ENCODE measurements around the gene SEC11A.
A peak's percentile ranks its signal among the peaks of the same experiment; 100 is the strongest.
"Not testable (repeated sequence)": the region's sequence is repeated elsewhere in the genome, so short reads cannot be mapped to it uniquely, and the experiment has no call there.

Gene SEC11A

DNA sequence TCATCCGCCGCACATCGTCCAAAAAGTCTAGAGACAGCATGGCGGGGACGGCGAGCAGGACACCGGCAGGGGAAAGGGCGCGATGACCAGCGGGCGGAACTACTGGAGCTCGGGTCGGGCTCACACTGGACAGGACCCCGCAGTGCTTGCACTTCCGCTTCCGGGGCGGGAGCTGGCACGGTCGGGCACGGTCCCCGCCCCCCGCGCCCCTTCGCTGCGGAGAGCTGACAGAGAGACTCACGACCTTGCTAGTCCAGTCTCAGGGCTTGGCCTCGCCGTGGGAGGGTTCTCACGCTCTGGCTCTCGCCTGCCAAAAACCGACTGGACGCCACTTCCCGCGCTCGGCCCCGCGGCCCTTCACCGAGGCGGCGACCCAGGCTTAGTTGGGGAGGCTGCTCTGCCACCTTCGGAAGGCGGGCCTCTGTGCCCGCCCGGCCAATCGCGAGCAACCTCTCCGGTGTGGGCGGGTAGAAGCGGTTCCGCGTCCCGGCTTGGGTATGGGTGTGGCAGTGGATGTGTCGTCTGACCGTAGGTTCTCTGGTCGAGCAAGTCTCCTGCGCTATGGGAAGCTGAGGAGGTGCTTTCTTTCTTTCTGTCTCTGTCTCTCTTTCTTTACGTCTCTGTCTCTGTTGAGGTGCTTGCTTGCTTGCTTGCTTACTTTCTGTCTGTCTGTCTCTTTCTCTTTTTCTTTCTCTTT is at the start of gene SEC11A:
Gene SEC11A, minus strand, starts transcription at position 104 of the 697 bp plus-strand sequence. Its CDS starts 64 bp downstream, at position 40.
- peak; percentile 96 for DNase-seq

- no peak for DNase-seq
Measured at GRCh38 chr15:84765675-84766074, 49.7 kb upstream of the SEC11A start.

- DNase-seq = no peak
Measured at GRCh38 chr15:84764989-84765388, 49.0 kb upstream of the SEC11A start.

DNA sequence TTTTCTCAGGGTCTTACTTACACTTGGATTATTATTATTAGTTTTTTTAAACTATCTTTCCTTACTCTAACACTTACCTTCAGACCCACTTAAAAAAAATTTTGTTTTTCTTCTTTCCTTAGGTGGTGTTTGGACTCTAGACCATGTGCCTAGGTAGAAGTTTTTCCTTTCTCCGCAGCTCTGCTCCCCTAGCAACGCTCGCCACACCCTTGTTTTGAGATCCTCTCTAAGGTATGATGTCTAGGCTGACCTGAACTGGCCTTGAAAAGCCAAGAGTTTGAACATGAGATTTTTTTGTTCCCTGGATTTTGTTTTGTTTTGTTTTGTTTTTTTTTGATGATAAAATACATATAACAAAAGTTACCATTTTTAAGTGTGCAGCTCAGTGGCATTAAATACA is 48.6 kb upstream of the SEC11A start:
- no peak for DNase-seq

DNA sequence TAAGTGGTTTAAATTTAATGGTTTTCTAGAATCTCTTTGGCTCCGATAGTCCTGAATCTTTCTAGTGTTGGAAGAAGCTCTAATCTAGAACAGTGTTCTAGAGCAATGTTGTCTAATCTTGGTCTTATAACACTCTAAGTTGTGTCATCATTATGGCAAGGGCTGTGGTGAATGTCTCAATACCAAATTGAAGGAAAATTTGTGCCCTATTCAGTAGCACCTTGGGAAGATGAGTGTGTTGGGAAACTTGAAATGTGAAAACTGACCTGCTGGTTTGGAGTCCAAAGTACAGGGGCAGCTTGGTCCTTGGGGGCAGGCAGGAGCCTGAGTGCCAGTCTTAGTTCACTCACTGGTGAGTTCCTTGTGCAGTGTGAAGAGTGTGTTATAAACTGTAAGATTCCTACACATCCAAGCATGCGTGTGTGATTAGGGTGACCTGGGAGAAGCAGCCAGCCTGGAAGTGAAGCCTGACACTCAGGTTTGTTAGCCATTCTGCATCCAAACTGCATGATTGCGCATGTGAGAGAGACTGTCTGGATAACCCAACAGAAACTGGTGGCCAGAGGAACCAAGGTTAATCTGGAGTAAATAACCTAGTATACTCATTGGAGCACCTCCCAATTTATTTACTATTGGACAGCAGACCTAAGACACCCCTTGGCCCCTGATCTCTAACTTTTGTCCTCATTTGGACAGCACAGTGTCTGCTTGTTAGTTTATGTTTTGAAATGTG is 47.1 kb upstream of the SEC11A start:
- DNase-seq = no peak

- no peak for DNase-seq
Measured at GRCh38 chr15:84761607-84762131, 45.7 kb upstream of the SEC11A start.

GRCh38 chr15:84760219-84760618 is 44.3 kb upstream of the SEC11A start:
- DNase-seq = no peak

GRCh38 chr15:84759018-84759417 is 43.1 kb upstream of the SEC11A start:
- no peak for DNase-seq

- no peak for DNase-seq
Measured at GRCh38 chr15:84755736-84756527, 40.0 kb upstream of the SEC11A start.

DNA sequence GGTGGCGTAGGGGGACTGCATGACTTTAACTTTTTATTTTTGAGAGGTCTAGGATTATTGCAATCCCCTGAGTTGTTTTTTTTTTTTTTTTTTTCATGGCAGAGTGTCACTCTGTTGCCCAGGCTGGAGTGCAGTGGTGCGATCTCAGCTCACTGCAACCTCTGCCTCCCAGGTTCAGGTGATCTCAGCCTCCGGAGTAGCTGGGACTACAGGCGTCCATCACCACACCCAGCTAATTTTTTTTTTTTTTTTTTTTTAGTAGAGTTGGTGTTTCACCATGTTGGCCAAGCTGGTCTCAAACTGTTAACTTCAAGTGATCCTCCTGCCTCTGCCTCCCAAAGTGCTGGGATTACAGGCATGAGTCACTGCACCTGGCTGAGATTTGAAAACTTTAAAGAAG is 39.0 kb upstream of the SEC11A start:
- not testable (repeated sequence) for DNase-seq

DNA sequence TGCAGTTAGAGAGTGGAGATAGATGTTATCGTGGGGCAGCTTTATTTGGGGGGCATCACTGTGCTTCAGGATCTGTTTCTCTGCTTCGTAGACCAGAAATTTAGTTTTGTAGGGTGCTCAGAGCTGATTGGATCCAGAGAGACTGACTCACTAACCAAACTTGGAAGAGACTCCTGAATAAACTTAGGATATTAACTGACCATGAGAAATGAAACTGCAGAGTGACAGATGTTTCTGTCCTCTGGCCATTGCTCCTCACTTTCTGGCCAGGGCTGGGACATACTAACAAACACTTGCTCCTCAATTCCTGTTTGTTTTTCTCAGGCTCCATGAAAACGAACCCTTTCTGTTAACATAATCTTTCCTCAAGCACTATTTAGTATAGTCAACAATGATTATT is 36.8 kb upstream of the SEC11A start:
- DNase-seq = no peak

- DNase-seq = no peak
Measured at GRCh38 chr15:84752195-84752594, 36.3 kb upstream of the SEC11A start.

DNA sequence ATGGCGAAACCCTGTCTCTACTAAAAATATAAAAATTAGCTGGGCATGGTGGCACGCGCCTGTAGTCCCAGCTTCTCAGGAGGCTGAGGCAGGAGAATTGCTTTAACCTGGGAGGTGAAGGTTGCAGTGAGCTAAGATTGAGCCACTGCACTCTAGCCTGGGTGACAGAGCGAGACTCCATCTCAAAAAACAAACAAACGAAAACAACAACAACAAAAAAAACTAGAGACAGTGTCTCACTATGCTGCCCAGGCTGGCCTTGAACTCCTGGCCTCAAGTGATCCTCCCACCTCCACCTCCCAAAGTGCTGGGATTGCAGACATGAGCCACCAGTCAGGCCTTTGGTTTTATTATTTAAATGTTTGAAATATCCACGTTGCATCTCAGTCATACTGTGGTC is 35.8 kb upstream of the SEC11A start:
- not testable (repeated sequence) for DNase-seq

- no peak for DNase-seq
Measured at GRCh38 chr15:84750583-84751092, 34.7 kb upstream of the SEC11A start.

DNA sequence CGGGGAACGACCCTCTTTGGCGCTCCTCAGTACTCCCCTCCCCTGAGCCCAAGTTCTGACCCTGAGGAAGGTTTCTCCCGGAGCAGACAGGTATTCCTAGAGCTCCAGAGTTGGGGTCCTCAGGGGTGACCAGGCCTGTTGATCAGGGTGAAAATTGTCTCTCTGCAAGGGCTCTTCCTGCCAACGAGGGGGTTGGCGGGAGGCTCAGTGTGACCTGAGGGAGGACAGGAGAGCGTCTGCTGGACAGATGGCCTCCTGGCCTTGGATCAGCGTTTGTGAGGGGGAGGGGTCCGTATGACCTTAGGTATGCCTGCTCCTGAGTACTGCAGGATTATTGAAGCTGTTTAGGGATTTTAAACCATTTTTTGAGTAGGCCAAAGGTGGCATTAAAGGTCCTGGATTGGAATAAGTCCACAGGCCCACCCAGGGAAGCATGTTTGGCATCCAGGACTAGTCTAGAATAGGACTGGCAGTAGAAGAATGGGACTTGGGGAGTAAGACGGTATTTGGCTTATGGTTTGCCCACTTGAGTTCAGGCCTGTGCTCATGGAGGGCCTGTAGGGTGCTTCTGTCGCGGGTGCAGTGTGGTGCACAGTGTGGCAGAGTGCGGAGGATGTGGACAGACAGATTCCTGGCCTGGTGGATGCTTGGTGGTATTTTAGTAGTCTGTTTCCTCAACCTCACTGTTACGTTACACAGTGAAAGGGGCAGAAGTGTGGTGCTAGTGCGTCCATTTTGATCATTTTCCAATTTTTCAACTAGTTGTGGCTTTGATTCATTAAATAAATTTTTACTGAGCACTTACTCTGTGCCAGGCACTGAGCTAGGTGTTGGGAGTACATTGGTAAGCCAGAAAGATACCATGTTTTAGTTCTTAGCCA is 33.4 kb upstream of the SEC11A start:
- DNase-seq = peak; percentile 32

DNA sequence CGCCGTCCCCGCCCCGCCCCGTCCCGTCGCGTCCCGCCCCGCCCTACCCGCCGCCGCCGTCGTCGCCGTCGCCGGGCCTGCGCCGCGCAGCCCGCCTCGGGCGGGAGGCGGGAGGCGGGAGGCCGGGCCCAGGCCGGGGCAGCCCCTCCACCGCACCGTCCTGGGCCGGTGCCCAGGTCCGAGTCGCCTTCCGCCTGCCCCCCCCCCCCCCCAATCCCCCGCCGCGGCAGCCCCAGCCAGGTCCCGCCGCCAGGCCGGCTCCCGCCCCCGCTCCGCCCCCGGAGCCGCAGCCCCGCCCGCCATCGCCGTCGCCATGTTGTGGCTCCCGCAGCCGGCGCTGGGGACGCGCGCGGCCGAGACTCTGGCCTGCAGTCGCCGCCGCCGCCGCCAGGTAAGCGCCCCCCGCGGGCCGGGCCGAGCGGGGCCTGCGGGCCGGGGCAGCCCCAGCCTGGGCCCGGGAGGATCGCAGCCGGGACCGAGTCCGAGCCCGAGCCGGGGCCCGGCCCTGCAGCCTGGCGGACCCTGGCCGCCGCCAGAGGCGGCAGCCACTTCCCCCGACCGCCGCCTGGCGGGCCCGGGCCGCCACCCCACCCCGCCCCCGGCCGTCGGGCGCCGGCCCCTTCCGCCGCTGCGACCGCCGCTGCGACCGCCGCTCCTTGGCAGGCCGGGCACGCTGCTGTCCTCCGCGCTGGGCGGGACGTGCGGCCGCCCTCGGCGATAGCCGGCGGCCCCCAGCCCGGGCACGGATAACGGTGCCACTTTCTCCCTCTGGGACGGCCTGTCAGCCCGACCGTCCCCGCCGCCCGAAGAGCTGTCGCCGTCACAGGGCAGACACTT is 32.6 kb upstream of the SEC11A start, which contains the start of gene ZNF592:
Gene ZNF592, plus strand, starts transcription at position 319 of the 837 bp plus-strand sequence. CDS start 34,084 bp downstream, outside the sequence.
- peak; percentile 8 for DNase-seq

DNA sequence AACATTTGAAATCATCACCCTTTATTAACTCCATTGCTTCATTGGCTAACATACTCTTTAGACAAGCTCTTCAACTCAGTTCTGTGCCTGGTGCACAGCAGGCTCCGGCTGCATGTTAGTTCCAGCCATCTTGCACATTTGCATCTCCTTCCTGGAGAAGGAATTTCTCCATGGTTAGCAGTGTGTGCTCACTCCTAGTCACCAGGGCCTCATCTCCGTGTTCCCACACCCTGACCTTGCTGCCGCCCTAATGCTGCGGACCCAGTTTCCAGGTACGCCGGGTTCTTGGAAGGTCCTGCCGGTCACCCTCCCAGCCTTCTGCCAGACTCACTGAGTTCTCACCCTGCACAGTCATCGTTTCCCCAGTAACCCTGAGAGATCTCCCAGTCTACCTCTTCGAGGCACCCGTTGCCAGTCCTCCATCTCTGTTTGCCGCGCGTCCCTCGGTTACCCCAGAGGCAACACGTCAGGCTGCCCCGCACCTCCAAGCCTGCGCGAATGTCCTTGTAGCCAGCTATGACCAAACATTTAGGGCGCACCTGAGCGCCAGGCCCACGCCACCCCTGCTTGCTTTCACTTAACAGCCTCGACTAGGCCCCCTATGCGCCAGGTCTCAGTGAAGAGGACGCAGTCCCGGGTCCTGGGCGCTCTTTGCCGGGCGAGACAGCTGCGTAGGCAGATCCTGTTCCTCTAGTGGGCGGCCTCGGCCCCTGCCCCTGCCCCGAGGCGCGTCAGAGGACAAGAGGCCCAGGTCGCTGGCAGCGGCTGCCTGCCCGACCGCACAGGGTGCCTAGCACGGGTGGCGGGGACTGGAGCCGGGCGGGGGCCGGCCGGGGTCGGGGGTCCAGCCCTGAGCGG is 31.7 kb upstream of the SEC11A start:
- peak; percentile 12 for DNase-seq

- DNase-seq = no peak
Measured at GRCh38 chr15:84741121-84741520, 25.2 kb upstream of the SEC11A start.

DNA sequence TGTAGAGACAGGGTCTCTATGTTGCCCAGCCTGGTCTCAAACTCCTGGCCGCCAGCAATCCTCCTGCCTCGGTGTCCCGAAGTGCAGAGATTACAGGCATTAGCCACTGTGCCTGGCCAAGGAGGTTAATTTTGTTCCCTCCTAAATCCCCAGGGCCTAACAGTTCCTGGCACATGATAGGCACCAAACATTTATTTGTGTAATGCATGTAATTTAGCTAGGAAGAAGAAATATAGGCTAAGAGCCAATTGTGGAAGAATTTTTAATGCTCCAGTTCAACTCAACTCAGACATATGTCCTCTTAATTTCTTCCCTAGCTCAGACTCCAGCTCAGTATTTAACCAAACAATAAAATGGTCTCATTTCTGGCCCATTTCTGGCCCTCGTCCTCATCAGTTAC is 24.8 kb upstream of the SEC11A start:
- DNase-seq = no peak

- DNase-seq = no peak
Measured at GRCh38 chr15:84737005-84737404, 21.1 kb upstream of the SEC11A start.

Data from SHP77 treated with DMSO at 0.1 percent for 48 hours (cell line).